ENCODE measurements around the gene FPR1. TPM values are rescaled to one million over a fixed set of nuclear protein-coding genes. Genes with fewer than 3 reads are reported as not detected.

Gene FPR1
- total and polyA plus RNA-seq, 7 donors, result 0.45 to 6.7 (median 2.1) TPM

DNA sequence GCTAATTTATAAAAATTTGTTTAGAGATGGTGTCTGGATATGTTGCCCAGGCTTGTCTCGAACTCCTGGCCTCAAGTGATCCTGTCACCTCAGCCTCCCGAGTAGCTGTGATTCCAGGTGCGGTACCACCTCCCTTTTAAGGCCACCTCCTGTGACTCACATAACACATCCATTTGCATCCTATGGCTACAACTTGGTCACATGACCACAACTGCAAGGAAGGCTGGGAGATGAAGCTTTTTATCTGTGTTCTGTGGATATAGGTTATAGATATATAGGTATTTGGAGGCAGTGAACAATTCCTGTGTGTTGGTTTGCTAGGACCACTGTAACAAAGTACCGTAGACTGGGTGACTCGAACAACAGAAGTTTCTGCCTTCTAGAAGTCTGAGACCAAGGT, 52.5 kb downstream of the FPR1 start:
- TF ChIP-seq, protein P1, sequence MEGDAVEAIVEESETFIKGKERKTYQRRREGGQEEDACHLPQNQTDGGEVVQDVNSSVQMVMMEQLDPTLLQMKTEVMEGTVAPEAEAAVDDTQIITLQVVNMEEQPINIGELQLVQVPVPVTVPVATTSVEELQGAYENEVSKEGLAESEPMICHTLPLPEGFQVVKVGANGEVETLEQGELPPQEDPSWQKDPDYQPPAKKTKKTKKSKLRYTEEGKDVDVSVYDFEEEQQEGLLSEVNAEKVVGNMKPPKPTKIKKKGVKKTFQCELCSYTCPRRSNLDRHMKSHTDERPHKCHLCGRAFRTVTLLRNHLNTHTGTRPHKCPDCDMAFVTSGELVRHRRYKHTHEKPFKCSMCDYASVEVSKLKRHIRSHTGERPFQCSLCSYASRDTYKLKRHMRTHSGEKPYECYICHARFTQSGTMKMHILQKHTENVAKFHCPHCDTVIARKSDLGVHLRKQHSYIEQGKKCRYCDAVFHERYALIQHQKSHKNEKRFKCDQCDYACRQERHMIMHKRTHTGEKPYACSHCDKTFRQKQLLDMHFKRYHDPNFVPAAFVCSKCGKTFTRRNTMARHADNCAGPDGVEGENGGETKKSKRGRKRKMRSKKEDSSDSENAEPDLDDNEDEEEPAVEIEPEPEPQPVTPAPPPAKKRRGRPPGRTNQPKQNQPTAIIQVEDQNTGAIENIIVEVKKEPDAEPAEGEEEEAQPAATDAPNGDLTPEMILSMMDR (IDR thresholded peaks at IDR 0.05), result no peak
- Histone ChIP-seq H3K27me3 (ENCODE audit: insufficient read depth in 3 of 3, low read length in 2 of 3) (no peaks in the 10 kb centered on the region), H3K9me3 (no peaks in the 10 kb centered on the region), H3K4me1 (peaks cover 3% of the 10 kb centered on the region), H3K27ac (no peak overlapping the region), H3K4me3 (no peak overlapping the region), H3K36me3 (ENCODE audit: insufficient read depth in 1 of 2, low read depth in 1 of 2) (peaks cover 0 to 41% of the 10 kb centered on the region in 2 donors)
- DNase-seq, result no peak
- WGBS, 3 donors, result 92 to 98% (median 94%) methylated on average over 5 of the region's 5 CpGs
- ATAC-seq, result no peak
- intact Hi-C loops (cut with DNase I), result no loop called here

DNA sequence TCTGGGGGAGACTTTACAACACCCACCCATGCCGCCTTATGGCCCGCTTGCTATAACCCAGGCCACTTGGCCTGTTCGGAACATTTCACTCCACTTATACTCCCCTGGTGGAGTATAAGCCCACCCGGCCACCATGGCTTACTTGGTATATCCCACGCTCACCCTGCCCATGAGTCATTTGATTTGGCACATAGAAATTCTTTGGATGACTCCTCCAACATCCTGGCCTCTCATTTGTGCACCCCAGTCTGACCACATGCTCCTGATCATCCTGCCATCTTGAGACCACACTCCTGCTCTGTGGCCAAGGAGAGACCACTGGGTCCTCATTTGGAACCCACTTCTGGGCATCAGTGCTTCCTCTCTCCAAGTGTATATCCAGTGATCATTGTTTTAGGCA, 53.4 kb downstream of the FPR1 start:
- Histone ChIP-seq H3K36me3 (ENCODE audit: insufficient read depth in 1 of 2, low read depth in 1 of 2) (peaks cover 0 to 46% of the 10 kb centered on the region in 2 donors), H3K27me3 (ENCODE audit: insufficient read depth in 3 of 3, low read length in 2 of 3) (no peaks in the 10 kb centered on the region), H3K4me1 (peaks cover 3% of the 10 kb centered on the region), H3K4me3 (no peak overlapping the region), H3K27ac (no peak overlapping the region), H3K9me3 (no peaks in the 10 kb centered on the region)
- ATAC-seq (no peak), DNase-seq (no peak)
- WGBS, 3 donors, result 87 to 94% (median 93%) methylated on average over 5 of the region's 5 CpGs
- intact Hi-C loops (cut with DNase I), result no loop called here
- TF ChIP-seq, protein P1 (IDR thresholded peaks at IDR 0.05), result no peak

DNA sequence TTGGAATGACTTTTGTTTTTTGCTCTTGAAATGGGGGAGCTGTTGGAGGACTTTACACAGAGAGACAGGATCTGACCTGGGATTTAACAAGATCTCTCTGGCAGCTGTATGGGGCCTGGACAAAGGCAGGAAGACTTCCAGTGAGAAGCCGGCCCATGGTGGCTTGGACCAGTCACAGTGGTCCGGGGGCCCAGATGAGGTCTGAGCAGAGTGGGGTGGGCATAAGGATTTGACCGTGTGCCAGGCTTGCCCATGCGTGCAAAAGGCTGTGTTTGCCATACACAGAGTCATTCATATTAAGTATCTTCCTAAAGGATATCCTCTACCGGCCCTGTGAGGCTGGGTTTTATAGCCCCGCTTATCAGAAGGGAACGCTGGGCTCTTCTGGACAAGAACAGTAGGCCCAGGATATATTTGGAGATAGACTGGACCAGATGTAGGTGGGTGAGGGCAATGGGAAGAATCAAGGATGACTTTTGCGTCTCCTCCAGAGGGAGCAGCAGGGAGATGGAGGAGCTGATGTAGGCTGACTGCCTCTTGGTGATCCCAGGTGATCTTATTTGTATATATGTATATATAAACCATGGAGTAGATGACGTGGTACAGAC, 54.4 kb downstream of the FPR1 start:
- Histone ChIP-seq H3K36me3 (ENCODE audit: insufficient read depth in 1 of 2, low read depth in 1 of 2) (peaks cover 0 to 48% of the 10 kb centered on the region in 2 donors), H3K27me3 (ENCODE audit: insufficient read depth in 3 of 3, low read length in 2 of 3) (no peaks in the 10 kb centered on the region), H3K4me3 (no peak overlapping the region), H3K27ac (no peak overlapping the region), H3K4me1 (no peaks in the 10 kb centered on the region), H3K9me3 (no peaks in the 10 kb centered on the region)
- intact Hi-C loops (cut with DNase I), result no loop called here
- ATAC-seq (no peak), DNase-seq (no peak)
- TF ChIP-seq, protein P1 (IDR thresholded peaks at IDR 0.05), result no peak
- 82 to 89% (median 83%) methylated on average over 9 of the region's 9 CpGs for WGBS, 3 donors

DNA sequence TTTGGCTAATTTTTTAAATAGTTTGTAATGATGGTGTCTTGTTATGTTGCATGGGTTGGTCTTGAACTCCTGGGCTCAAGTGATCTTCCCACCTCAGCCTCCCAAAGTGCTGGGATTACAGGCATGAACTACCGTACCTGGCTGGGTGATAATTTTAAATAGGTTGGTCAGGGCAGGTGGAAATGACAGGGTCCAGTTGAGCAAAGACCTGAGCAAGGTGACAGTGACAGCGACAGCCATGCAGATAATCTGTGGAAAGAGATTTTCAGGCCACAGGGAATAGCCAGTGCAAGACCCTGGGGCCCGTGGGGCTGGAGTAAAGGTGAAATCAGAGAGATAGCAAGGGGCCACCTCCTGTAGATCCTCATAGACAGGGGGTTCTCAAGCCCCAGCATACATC, 55.1 kb downstream of the FPR1 start:
- Histone ChIP-seq H3K36me3 (ENCODE audit: insufficient read depth in 1 of 2, low read depth in 1 of 2) (peaks cover 0 to 48% of the 10 kb centered on the region in 2 donors), H3K27ac (no peak overlapping the region), H3K27me3 (ENCODE audit: insufficient read depth in 3 of 3, low read length in 2 of 3) (no peaks in the 10 kb centered on the region), H3K9me3 (no peaks in the 10 kb centered on the region), H3K4me1 (no peaks in the 10 kb centered on the region), H3K4me3 (no peak overlapping the region)
- intact Hi-C loops (cut with DNase I), result no loop called here
- no peak for ATAC-seq
- TF ChIP-seq, protein P1 (IDR thresholded peaks at IDR 0.05), result no peak
- 87 to 96% (median 89%) methylated on average over 3 of the region's 3 CpGs for WGBS, 3 donors
- no peak for DNase-seq

Other genes with a start within 250 kb of the FPR1 start
- gene SIGLEC6, start 220.2 kb downstream of the FPR1 start, total RNA-seq, result under 1 TPM; 0.20 to 0.40 (median 0.27) TPM
- under 1 TPM in 1 of 3 donors, not detected in 2; 0.03 TPM for gene SIGLEC6, start 220.2 kb downstream of the FPR1 start, polyA plus RNA-seq
- 1 to 10 TPM; 4.4 to 8.9 (median 6.7) TPM for gene ZNF175, start 180.6 kb downstream of the FPR1 start, total RNA-seq
- gene ZNF175, start 180.6 kb downstream of the FPR1 start, polyA plus RNA-seq, result 1 to 10 TPM; 2.3 to 6.2 (median 3.0) TPM
- gene SIGLEC5, start 121.5 kb downstream of the FPR1 start, total RNA-seq, result under 1 TPM in 2 of 4 donors, not detected in 2; 0.56 to 0.65 TPM
- under 1 TPM in 1 of 3 donors, not detected in 2; 0.01 TPM for gene SIGLEC5, start 121.5 kb downstream of the FPR1 start, polyA plus RNA-seq
- 1 to 10 TPM in 3 of 4 donors, under 1 TPM in 1; 0.93 to 1.9 (median 1.1) TPM for gene SIGLEC14, start 105.1 kb downstream of the FPR1 start, total RNA-seq
- under 1 TPM; 0.07 to 0.49 (median 0.10) TPM for gene SIGLEC14, start 105.1 kb downstream of the FPR1 start, polyA plus RNA-seq
- gene SPACA6, start 58.5 kb downstream of the FPR1 start, total RNA-seq, result 1 to 10 TPM; 2.9 to 4.2 (median 3.5) TPM
- 1 to 10 TPM; 1.5 to 5.2 (median 2.1) TPM for gene SPACA6, start 58.5 kb downstream of the FPR1 start, polyA plus RNA-seq
- under 1 TPM in 2 of 4 donors, not detected in 2; 0.32 to 0.46 TPM for gene HAS1, start 27.9 kb downstream of the FPR1 start, total RNA-seq
- under 1 TPM; 0.04 to 0.25 (median 0.04) TPM for gene HAS1, start 27.9 kb downstream of the FPR1 start, polyA plus RNA-seq
- gene FPR2, start 9.3 kb upstream of the FPR1 start, total RNA-seq, result under 1 TPM; 0.30 to 0.98 (median 0.68) TPM
- under 1 TPM; 0.06 to 0.21 (median 0.08) TPM for gene FPR2, start 9.3 kb upstream of the FPR1 start, polyA plus RNA-seq
- 1 to 10 TPM; 1.2 to 2.3 (median 1.8) TPM for gene FPR3, start 43.3 kb upstream of the FPR1 start, total RNA-seq
- gene FPR3, start 43.3 kb upstream of the FPR1 start, polyA plus RNA-seq, result under 1 TPM; 0.27 to 0.66 (median 0.32) TPM
- gene ZNF577, start 136.1 kb upstream of the FPR1 start, total RNA-seq, result 1 to 10 TPM; 3.9 to 9.1 (median 5.3) TPM
- 10 to 100 TPM in 1 of 3 donors, 1 to 10 TPM in 2; 3.1 to 10.4 (median 5.1) TPM for gene ZNF577, start 136.1 kb upstream of the FPR1 start, polyA plus RNA-seq
- gene ZNF649, start 153.1 kb upstream of the FPR1 start, total RNA-seq, result 1 to 10 TPM; 4.2 to 6.0 (median 4.9) TPM
- 1 to 10 TPM; 2.9 to 6.0 (median 3.6) TPM for gene ZNF649, start 153.1 kb upstream of the FPR1 start, polyA plus RNA-seq
- 1 to 10 TPM; 1.7 to 3.6 (median 2.3) TPM for gene ZNF613, start 175.6 kb upstream of the FPR1 start, total RNA-seq
- gene ZNF613, start 175.6 kb upstream of the FPR1 start, polyA plus RNA-seq, result 1 to 10 TPM; 1.7 to 4.5 (median 2.3) TPM
- 1 to 10 TPM; 2.9 to 7.2 (median 4.9) TPM for gene ZNF350, start 235.0 kb upstream of the FPR1 start, total RNA-seq
- gene ZNF350, start 235.0 kb upstream of the FPR1 start, polyA plus RNA-seq, result 10 to 100 TPM in 1 of 3 donors, 1 to 10 TPM in 2; 3.5 to 12.7 (median 7.2) TPM